Lung (tissue), 12 donors: Measurements from ENCODE around the gene KDM4C. TPM values are rescaled to one million over a fixed set of nuclear protein-coding genes. Genes with fewer than 3 reads are reported as not detected.
"Not testable (repeated sequence)": the region's sequence is repeated elsewhere in the genome, so short reads cannot be mapped to it uniquely, and the experiment has no call there.

ENCODE experiments used
- ATAC-seq: fragments of 200-7000 bp; cut with Tn5 transposase; one replicate; pipeline ENCODE4 v1.9.1; 2020; ENCODE audit warnings: moderate number of reproducible peaks; ENCODE audit not compliant: insufficient read depth, low FRiP score
- DNase-seq, 3 donors: peaks; one replicate each; pipeline ENCODE4 v3.0.0-alpha.2; 2013 to 2017
- H3K27ac ChIP-seq, 2 donors: one replicate each; pipeline ENCODE4 v1.5.1; 2013; ENCODE audit warnings: mild to moderate bottlenecking in 2 of 2, moderate library complexity in 2 of 2, control low read depth in 1 of 2, inconsistent platforms in 1 of 2, low read depth in 1 of 2, low read length in 1 of 2
- H3K27me3 ChIP-seq, 3 donors: one replicate each; pipeline ENCODE4 v1.5.1; 2013; ENCODE audit warnings: low read length in 2 of 3; ENCODE audit not compliant: control insufficient read depth in 3 of 3, insufficient read depth in 3 of 3
- H3K36me3 ChIP-seq, 4 donors: one replicate each; pipeline ENCODE4 v1.5.1; 2013; ENCODE audit warnings: low read length in 4 of 4, mild to moderate bottlenecking in 1 of 4, moderate library complexity in 1 of 4; ENCODE audit not compliant: control insufficient read depth in 4 of 4, insufficient read depth in 4 of 4
- H3K4me1 ChIP-seq, 5 donors: one replicate each; pipeline ENCODE4 v1.5.1; 2013; ENCODE audit warnings: low read length in 5 of 5, mild to moderate bottlenecking in 2 of 5, moderate library complexity in 1 of 5; ENCODE audit not compliant: control insufficient read depth in 5 of 5, insufficient read depth in 5 of 5
- H3K4me3 ChIP-seq: one replicate; pipeline ENCODE4 v1.5.1; 2013; ENCODE audit warnings: mild to moderate bottlenecking, control low read depth, moderate library complexity
- H3K9ac ChIP-seq, 2 donors: one replicate each; pipeline ENCODE4 v1.5.1; 2013; ENCODE audit warnings: low read length in 2 of 2, control low read depth in 1 of 2; ENCODE audit not compliant: insufficient read depth in 1 of 2
- H3K9me3 ChIP-seq, 4 donors: one replicate each; pipeline ENCODE4 v1.5.1; 2013; ENCODE audit warnings: low read length in 3 of 4, mild to moderate bottlenecking in 1 of 4, moderate library complexity in 1 of 4; ENCODE audit not compliant: control insufficient read depth in 4 of 4, insufficient read depth in 3 of 4
- CTCF ChIP-seq: IDR thresholded peaks from 2 replicates; pipeline ENCODE4 v1.5.1; 2012; ENCODE audit warnings: mild to moderate bottlenecking; ENCODE audit errors: control extremely low read depth, extremely low read depth
- WGBS, 2 donors: extraction: QIAGEN DNeasy Blood & Tissue Kit; methylation state at CpG; one replicate each; pipeline ENCODE4 v1.1.7; 2013; 5-methylcytosine and 5-hydroxymethylcytosine counted together
- polyA plus RNA-seq, 2 donors: library from polyadenylated mRNA; stranded (reverse); fragments of 200-250 nt; gene quantifications; one replicate each; pipeline ENCODE4 v1.2.1, GENCODE V29; 2013
- total RNA-seq, 2 donors: library from RNA; depleted of rRNA in 1 of 2; stranded (reverse); fragments of >200 nt in 1 of 2; gene quantifications; one replicate each; pipeline ENCODE4 v1.2.1, GENCODE V29; 2014 to 2021
- donor health status: control.
- donor health status: control.
- donor health status: Bipolar disorder and iron deficiency.
- donor health status: healthy.
- donor health status: DM: yes; HTN: yes; CAD: no.

The KDM4C gene
- total and polyA plus RNA-seq, 4 donors, result 7.1 to 78.5 (median 25.0) TPM

- TF ChIP-seq CTCF, result no peak
- H3K27ac ChIP-seq, result no peak overlapping the region
- H3K36me3 ChIP-seq, result peaks cover 0 to 11% (median 4%) of the 10 kb centered on the region in 4 donors
- H3K4me3 ChIP-seq, result no peak overlapping the region
- H3K27me3 ChIP-seq, result no peaks in the 10 kb centered on the region
- 39 to 43% methylated on average over 7 of the region's 7 CpGs for WGBS, 2 donors
- DNase-seq, result no peak
- peaks cover 0 to 7% (median 2%) of the 10 kb centered on the region in 5 donors for H3K4me1 ChIP-seq
- no peak for ATAC-seq
- no peak overlapping the region for H3K9ac ChIP-seq
- peaks cover 0 to 6% (median 0%) of the 10 kb centered on the region in 4 donors for H3K9me3 ChIP-seq
Observed at GRCh38 chr9:7178729-7179128, 421.0 kb downstream of the KDM4C start.

GRCh38 chr9:7180247-7180646 lies 422.5 kb downstream of the KDM4C start:
- DNase-seq (no peak), ATAC-seq (no peak)
- H3K27ac ChIP-seq, result no peak overlapping the region
- peaks cover 0 to 5% (median 0%) of the 10 kb centered on the region in 4 donors for H3K9me3 ChIP-seq
- no peak for TF ChIP-seq CTCF
- H3K4me3 ChIP-seq, result no peak overlapping the region
- no peaks in the 10 kb centered on the region for H3K27me3 ChIP-seq
- no peak overlapping the region for H3K9ac ChIP-seq
- 89 to 92% methylated on average over 5 of the region's 5 CpGs for WGBS, 2 donors
- H3K4me1 ChIP-seq, result peaks cover 0 to 7% (median 2%) of the 10 kb centered on the region in 5 donors
- H3K36me3 ChIP-seq, result peaks cover 0 to 8% (median 4%) of the 10 kb centered on the region in 4 donors

- ATAC-seq, H3K36me3 ChIP-seq, DNase-seq, H3K27ac ChIP-seq, H3K27me3 ChIP-seq, H3K4me3 ChIP-seq, H3K9ac ChIP-seq, H3K4me1 ChIP-seq: not testable (repeated sequence)
- peaks cover 0 to 13% (median 4%) of the 10 kb centered on the region in 4 donors for H3K9me3 ChIP-seq
- 83 to 96% methylated on average over 7 of the region's 7 CpGs for WGBS, 2 donors
Observed at GRCh38 chr9:7183139-7183538, 425.4 kb downstream of the KDM4C start.

GRCh38 chr9:7185612-7186011 lies 427.8 kb downstream of the KDM4C start:
- Histone ChIP-seq H3K4me3 (no peak overlapping the region), H3K9me3 (peaks cover 0 to 16% (median 5%) of the 10 kb centered on the region in 4 donors)

More at GRCh38 chr9:7185612-7186011, 427.8 kb downstream of the KDM4C start:
- Histone ChIP-seq H3K27me3 (no peaks in the 10 kb centered on the region), H3K36me3 (no peaks in the 10 kb centered on the region), H3K27ac (no peak overlapping the region), H3K4me1 (no peaks in the 10 kb centered on the region), H3K9ac (no peak overlapping the region)
- TF ChIP-seq CTCF, result no peak
- ATAC-seq (no peak), DNase-seq (no peak)
